NCI-H446 (cell line): ENCODE measurements around the gene FZD4.
"Not testable (repeated sequence)": the region's sequence is repeated elsewhere in the genome, so short reads cannot be mapped to it uniquely, and the experiment has no call there.

ENCODE experiments used
- DNase-seq, 2 experiments: peaks; one replicate each; lab custom pipeline; 2025; lab: John Stamatoyannopoulos, UW

Gene FZD4

GRCh38 chr11:86977441-86978050 lies 22.4 kb upstream of the FZD4 start:
- DNase-seq, result no peak

- no peak for DNase-seq
These were observed 17.5 kb upstream of the FZD4 start for GRCh38 chr11:86972734-86973133.

- no peak for DNase-seq
These were observed 14.1 kb upstream of the FZD4 start for GRCh38 chr11:86969258-86969657.

- not testable (repeated sequence) for DNase-seq
These were observed 12.4 kb upstream of the FZD4 start for GRCh38 chr11:86967601-86968000.

GRCh38 chr11:86957976-86958646 lies 2.9 kb upstream of the FZD4 start:
- DNase-seq, result no peak

- peak in 1 of 2 experiments; percentile 44 for DNase-seq
These were observed 1.7 kb upstream of the FZD4 start for GRCh38 chr11:86956905-86957195.

- DNase-seq, result no peak
These were observed 159 bp downstream of the FZD4 start for GRCh38 chr11:86955111-86955360.

GRCh38 chr11:86954269-86955110 lies 705 bp downstream of the FZD4 start:
- DNase-seq, result no peak

GRCh38 chr11:86952221-86952875 lies 2.8 kb downstream of the FZD4 start:
- DNase-seq, result no peak

- no peak for DNase-seq
These were observed 3.5 kb downstream of the FZD4 start for GRCh38 chr11:86951706-86952105.

- no peak for DNase-seq
These were observed 4.6 kb downstream of the FZD4 start for GRCh38 chr11:86950661-86950995.

GRCh38 chr11:86949995-86950660 lies 5.1 kb downstream of the FZD4 start:
- DNase-seq, result no peak

- DNase-seq, result no peak
These were observed 6.5 kb downstream of the FZD4 start for GRCh38 chr11:86948733-86949132.

GRCh38 chr11:86947541-86947940 lies 7.7 kb downstream of the FZD4 start:
- no peak for DNase-seq

- DNase-seq, result not testable (repeated sequence)
These were observed 11.7 kb downstream of the FZD4 start for GRCh38 chr11:86943505-86943904.

- no peak for DNase-seq
These were observed 13.2 kb downstream of the FZD4 start for GRCh38 chr11:86941871-86942599.

GRCh38 chr11:86941077-86941870 lies 13.9 kb downstream of the FZD4 start:
- no peak for DNase-seq

GRCh38 chr11:86940122-86940777 lies 14.9 kb downstream of the FZD4 start:
- DNase-seq, result peak in 1 of 2 experiments; percentile 36

- peak; percentile 65 to 75 for DNase-seq
These were observed 16.0 kb downstream of the FZD4 start for GRCh38 chr11:86938900-86939880.
